ENCODE measurements around the gene SMIM14. TPM values are rescaled to one million over a fixed set of nuclear protein-coding genes. Genes with fewer than 3 reads are reported as not detected.

SMIM14 gene
- total and polyA plus RNA-seq, 9 of the 15 experiments (the other 6 are each of a cell fraction or from before 2014, with no cell fraction given): 0.98 to 3.7 (median 2.2) TPM

- TF ChIP-seq TAF1 (IDR thresholded peaks at IDR 0.05; ENCODE audit: control insufficient read depth, extremely low read depth, insufficient read depth, low read length, severe bottlenecking) (peak; percentile 52), ZFX (CRISPR knock-in tag; IDR thresholded peaks at IDR 0.05) (peak; percentile 95), MAFF (IDR thresholded peaks at IDR 0.05; ENCODE audit: low read length) (no peak), MIER1 (IDR thresholded peaks at IDR 0.05; ENCODE audit: low read depth) (no peak), TRIM24 (IDR thresholded peaks at IDR 0.05) (peak in 1 of 2 experiments; percentile 63; a peak in 2 of 4 replicates), ZNF41 (CRISPR knock-in tag; conservative IDR thresholded peaks at IDR 0.05) (no peak), TAF9B (IDR thresholded peaks at IDR 0.05; ENCODE audit: partially characterized antibody) (peak; percentile 22), RBFOX2 (IDR thresholded peaks at IDR 0.05; ENCODE audit: low read depth, low read length) (peak; percentile 98), ZBED1 (IDR thresholded peaks at IDR 0.05) (no peak), DIDO1 (tag; IDR thresholded peaks at IDR 0.05; ENCODE audit: low read depth) (peak; percentile 71; the same call in 1 of the 2 replicates), GTF2A2 (tag; IDR thresholded peaks at IDR 0.05) (no peak), NEUROD1 (IDR thresholded peaks at IDR 0.05; ENCODE audit: borderline replicate concordance, low read depth, low read length, partially characterized antibody) (peak; percentile 80), POLR2G (IDR thresholded peaks at IDR 0.05; ENCODE audit: low read depth, low read length) (peak; percentile 94), ZNF23 (CRISPR knock-in tag; IDR thresholded peaks at IDR 0.05) (peak; percentile 35; the same call in 1 of the 2 replicates), ZBTB11 (CRISPR knock-in tag; IDR thresholded peaks at IDR 0.05) (peak; percentile 70 to 94 (median 81); a peak in 5 of 6 replicates)
- TF ChIP-seq, protein P1, sequence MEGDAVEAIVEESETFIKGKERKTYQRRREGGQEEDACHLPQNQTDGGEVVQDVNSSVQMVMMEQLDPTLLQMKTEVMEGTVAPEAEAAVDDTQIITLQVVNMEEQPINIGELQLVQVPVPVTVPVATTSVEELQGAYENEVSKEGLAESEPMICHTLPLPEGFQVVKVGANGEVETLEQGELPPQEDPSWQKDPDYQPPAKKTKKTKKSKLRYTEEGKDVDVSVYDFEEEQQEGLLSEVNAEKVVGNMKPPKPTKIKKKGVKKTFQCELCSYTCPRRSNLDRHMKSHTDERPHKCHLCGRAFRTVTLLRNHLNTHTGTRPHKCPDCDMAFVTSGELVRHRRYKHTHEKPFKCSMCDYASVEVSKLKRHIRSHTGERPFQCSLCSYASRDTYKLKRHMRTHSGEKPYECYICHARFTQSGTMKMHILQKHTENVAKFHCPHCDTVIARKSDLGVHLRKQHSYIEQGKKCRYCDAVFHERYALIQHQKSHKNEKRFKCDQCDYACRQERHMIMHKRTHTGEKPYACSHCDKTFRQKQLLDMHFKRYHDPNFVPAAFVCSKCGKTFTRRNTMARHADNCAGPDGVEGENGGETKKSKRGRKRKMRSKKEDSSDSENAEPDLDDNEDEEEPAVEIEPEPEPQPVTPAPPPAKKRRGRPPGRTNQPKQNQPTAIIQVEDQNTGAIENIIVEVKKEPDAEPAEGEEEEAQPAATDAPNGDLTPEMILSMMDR (IDR thresholded peaks at IDR 0.05 in 2 of 3, conservative IDR thresholded peaks at IDR 0.05 in 1 of 3; ENCODE audit: insufficient read depth in 2 of 3, low read depth in 1 of 3, low read length in 3 of 3): peak in 1 of 3 experiments; percentile 8; a peak in 1 of 6 replicates
- TF ChIP-seq, protein P2, sequence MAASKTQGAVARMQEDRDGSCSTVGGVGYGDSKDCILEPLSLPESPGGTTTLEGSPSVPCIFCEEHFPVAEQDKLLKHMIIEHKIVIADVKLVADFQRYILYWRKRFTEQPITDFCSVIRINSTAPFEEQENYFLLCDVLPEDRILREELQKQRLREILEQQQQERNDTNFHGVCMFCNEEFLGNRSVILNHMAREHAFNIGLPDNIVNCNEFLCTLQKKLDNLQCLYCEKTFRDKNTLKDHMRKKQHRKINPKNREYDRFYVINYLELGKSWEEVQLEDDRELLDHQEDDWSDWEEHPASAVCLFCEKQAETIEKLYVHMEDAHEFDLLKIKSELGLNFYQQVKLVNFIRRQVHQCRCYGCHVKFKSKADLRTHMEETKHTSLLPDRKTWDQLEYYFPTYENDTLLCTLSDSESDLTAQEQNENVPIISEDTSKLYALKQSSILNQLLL (CRISPR knock-in tag; IDR thresholded peaks at IDR 0.05; ENCODE audit: borderline replicate concordance): no peak
- TF ChIP-seq, protein P3, sequence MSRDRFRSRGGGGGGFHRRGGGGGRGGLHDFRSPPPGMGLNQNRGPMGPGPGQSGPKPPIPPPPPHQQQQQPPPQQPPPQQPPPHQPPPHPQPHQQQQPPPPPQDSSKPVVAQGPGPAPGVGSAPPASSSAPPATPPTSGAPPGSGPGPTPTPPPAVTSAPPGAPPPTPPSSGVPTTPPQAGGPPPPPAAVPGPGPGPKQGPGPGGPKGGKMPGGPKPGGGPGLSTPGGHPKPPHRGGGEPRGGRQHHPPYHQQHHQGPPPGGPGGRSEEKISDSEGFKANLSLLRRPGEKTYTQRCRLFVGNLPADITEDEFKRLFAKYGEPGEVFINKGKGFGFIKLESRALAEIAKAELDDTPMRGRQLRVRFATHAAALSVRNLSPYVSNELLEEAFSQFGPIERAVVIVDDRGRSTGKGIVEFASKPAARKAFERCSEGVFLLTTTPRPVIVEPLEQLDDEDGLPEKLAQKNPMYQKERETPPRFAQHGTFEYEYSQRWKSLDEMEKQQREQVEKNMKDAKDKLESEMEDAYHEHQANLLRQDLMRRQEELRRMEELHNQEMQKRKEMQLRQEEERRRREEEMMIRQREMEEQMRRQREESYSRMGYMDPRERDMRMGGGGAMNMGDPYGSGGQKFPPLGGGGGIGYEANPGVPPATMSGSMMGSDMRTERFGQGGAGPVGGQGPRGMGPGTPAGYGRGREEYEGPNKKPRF (IDR thresholded peaks at IDR 0.05; ENCODE audit: low read depth, low read length): no peak
Observed at GRCh38 chr4:39527296-39528060, 111.2 kb downstream of the SMIM14 start, which contains the start of gene UGDH (continued).

All from K562 (cell line).